Transverse colon (tissue), 4 donors: ENCODE data around the gene ZNF106. TPM values are rescaled to one million over a fixed set of nuclear protein-coding genes. Genes with fewer than 3 reads are reported as not detected.

Source experiments
- DNase-seq: peaks from one replicate; pipeline ENCODE4 v3.0.0-alpha.2; 2019
- H3K27ac ChIP-seq, 4 donors: fragments of 200-600 bp; sonication (generic); 2 replicates each; pipeline ENCODE4 v1.5.1; 2016 to 2018; ENCODE audit warnings: inconsistent platforms in 4 of 4
- H3K27me3 ChIP-seq: fragments of 200-600 bp; sonication (generic); 2 replicates; pipeline ENCODE4 v1.5.1; 2017; ENCODE audit warnings: inconsistent platforms
- H3K36me3 ChIP-seq, 4 donors: fragments of 200-600 bp; sonication (generic); 2 replicates each; pipeline ENCODE4 v1.5.1; 2017 to 2019; ENCODE audit warnings: inconsistent platforms in 4 of 4
- H3K4me1 ChIP-seq, 4 donors: fragments of 200-600 bp; sonication (generic); 2 replicates each; pipeline ENCODE4 v1.5.1; 2017 to 2020; ENCODE audit warnings: inconsistent platforms in 4 of 4
- H3K4me3 ChIP-seq, 4 donors: fragments of 200-600 bp; sonication (generic); 1 replicate in 1 of 4; 2 replicates in 3 of 4; pipeline versions ENCODE4 v1.5.1 to v1.6.1; 2017 to 2019; ENCODE audit warnings: inconsistent platforms in 4 of 4
- H3K9me3 ChIP-seq, 2 donors: fragments of 200-600 bp; sonication (generic); 2 replicates each; pipeline ENCODE4 v1.5.1; 2017 to 2019; ENCODE audit warnings: inconsistent platforms in 2 of 2
- EP300 ChIP-seq: sonication (generic); formaldehyde crosslinking; IDR thresholded peaks from one replicate; pipeline ENCODE4 v1.6.1; 2017; ENCODE audit warnings: antibody characterized with exemption, low read depth
- POLR2A ChIP-seq: fragments of 450-650 bp; IDR thresholded peaks from one replicate; pipeline ENCODE4 v1.6.1; 2016; ENCODE audit warnings: antibody characterized with exemption, mild to moderate bottlenecking, moderate library complexity
- POLR2AphosphoS5 ChIP-seq, 3 donors: sonication (generic); formaldehyde crosslinking; IDR thresholded peaks; one replicate each; pipeline ENCODE4 v1.6.1; 2016; ENCODE audit warnings: antibody characterized with exemption in 3 of 3
- WGBS, 2 donors: methylation state at CpG; one replicate each; pipeline ENCODE4 v1.1.5; 2018; ENCODE audit warnings: low coverage in 1 of 2; 5-methylcytosine and 5-hydroxymethylcytosine counted together
- in situ Hi-C, 4 donors: fragments of 200-750 bp; cut with MboI; loops; one replicate each; pipeline versions ENCODE4 v1.15.0 to v1.15.1; 2017; ENCODE audit warnings: low sequenced_read_pairs in 3 of 4, low pct_ligation_motif_present in 1 of 4, low pct_unique_long_range_greater_than_20kb in 1 of 4
- intact Hi-C: fragments of 100-400 bp; cut with DNase I; formaldehyde crosslinking; loops from one replicate; pipeline ENCODE4 v1.15.1; 2023; ENCODE audit warnings: low total_unique reads
- total RNA-seq, 4 donors: library from RNA; depleted of rRNA; stranded (reverse); fragments of >200 nt; gene quantifications; one replicate each; pipeline ENCODE4 v1.1.0, GENCODE V29; 2016
- TF ChIP-seq, protein P1 (sequence below), 5 experiments: fragments of 200-600 bp in 3 of 5; fragments of 450-650 bp in 2 of 5; sonication (generic) in 3 of 5; IDR thresholded peaks; 1 replicate in 2 of 5; 2 replicates in 3 of 5; pipeline ENCODE4 v1.5.1; 2016 to 2017; ENCODE audit warnings: antibody characterized with exemption in 5 of 5, inconsistent platforms in 3 of 5, mild to moderate bottlenecking in 2 of 5, moderate library complexity in 1 of 5

Gene ZNF106
- total RNA-seq, 4 donors from 2014 or later: 44.2 to 60.6 (median 50.0) TPM

DNA sequence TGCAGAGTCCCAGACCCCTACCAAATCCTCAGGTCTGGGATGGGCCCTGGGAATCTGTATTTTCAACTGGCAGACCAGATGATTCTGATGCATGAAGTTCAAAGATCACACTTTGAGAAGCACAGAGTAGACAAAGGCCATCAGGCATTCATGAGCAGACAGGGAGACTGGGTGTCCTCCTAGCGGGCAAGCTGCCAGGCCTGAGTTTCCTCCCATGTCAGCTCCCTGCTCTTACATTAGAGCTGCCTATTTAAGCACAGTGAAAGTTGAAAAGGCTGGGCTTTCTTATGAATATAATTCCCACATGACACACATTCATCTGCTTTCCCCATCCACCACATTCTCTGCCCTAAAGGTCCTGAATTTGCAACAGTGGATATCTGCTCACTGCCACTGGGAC, 117.7 kb downstream of the ZNF106 start:
- 88% methylated on average over 1 of the region's 1 CpG; no CpG with 5 or more reads in 1 of the 2 donors for WGBS, 2 donors
- Histone ChIP-seq H3K36me3 (no peaks in the 10 kb centered on the region), H3K4me3 (no peak overlapping the region), H3K27me3 (no peaks in the 10 kb centered on the region), H3K27ac (no peak overlapping the region), H3K9me3 (peaks cover 0 to 3% of the 10 kb centered on the region in 2 donors), H3K4me1 (no peaks in the 10 kb centered on the region)
- intact Hi-C loops (no loop called here), in situ Hi-C loops (no loop called here)
- no peak for DNase-seq
- no peak for TF ChIP-seq EP300
- TF ChIP-seq POLR2AphosphoS5 (IDR thresholded peaks at IDR 0.05): no peak
- TF ChIP-seq POLR2A: no peak
- TF ChIP-seq, protein P1, sequence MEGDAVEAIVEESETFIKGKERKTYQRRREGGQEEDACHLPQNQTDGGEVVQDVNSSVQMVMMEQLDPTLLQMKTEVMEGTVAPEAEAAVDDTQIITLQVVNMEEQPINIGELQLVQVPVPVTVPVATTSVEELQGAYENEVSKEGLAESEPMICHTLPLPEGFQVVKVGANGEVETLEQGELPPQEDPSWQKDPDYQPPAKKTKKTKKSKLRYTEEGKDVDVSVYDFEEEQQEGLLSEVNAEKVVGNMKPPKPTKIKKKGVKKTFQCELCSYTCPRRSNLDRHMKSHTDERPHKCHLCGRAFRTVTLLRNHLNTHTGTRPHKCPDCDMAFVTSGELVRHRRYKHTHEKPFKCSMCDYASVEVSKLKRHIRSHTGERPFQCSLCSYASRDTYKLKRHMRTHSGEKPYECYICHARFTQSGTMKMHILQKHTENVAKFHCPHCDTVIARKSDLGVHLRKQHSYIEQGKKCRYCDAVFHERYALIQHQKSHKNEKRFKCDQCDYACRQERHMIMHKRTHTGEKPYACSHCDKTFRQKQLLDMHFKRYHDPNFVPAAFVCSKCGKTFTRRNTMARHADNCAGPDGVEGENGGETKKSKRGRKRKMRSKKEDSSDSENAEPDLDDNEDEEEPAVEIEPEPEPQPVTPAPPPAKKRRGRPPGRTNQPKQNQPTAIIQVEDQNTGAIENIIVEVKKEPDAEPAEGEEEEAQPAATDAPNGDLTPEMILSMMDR (IDR thresholded peaks at IDR 0.05): no peak

DNA sequence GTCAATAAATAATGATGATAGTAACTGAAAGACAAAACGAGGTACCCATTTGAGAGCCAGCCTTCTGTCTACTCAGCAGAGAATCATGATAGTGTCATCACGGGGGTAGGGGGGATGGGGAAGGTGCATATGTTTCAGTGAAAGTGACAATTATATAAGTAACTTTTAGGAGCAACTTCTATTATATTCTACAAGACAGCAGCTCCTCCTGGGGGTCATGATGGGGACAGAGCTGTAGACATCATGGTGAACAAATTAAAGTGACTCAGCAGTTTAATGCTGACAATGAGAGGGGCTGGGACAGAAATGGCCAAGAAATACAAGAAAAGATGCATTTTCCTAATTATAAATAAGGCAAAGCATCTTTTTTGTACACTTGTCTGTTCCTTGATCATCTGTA, 119.8 kb downstream of the ZNF106 start:
- H3K4me3 ChIP-seq: no peak overlapping the region
- no peaks in the 10 kb centered on the region for H3K4me1 ChIP-seq
- intact Hi-C loops: no loop called here
- no peak overlapping the region for H3K27ac ChIP-seq
- in situ Hi-C loops: no loop called here
- no peaks in the 10 kb centered on the region for H3K9me3 ChIP-seq
- WGBS, 2 donors: 66 to 77% methylated on average over 2 of the region's 2 CpGs
- DNase-seq: no peak
- H3K36me3 ChIP-seq: no peaks in the 10 kb centered on the region
- H3K27me3 ChIP-seq: no peaks in the 10 kb centered on the region
- TF ChIP-seq, protein P1 (IDR thresholded peaks at IDR 0.05): no peak
- no peak for TF ChIP-seq EP300
- no peak for TF ChIP-seq POLR2A
- TF ChIP-seq POLR2AphosphoS5 (IDR thresholded peaks at IDR 0.05): no peak

DNA sequence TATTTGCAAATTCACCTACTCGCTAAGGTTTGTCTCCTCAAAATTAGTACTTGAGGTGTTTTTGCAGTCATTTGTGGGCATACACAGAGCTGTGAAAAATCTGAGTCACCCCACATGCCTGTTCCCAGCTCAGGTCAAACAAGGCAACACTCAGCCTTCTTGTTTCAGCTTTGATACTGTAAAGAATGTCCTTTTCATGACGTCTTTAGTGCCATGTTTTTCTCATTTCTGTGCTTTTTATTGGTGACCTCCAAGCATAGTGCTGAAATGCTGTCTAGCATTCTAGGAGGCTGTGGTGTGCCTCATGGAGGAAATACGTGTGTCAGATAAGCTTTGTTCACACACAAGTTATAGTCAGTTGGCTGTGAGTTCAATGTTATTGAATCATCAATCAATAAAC, 122.8 kb downstream of the ZNF106 start:
- Histone ChIP-seq H3K4me1 (no peaks in the 10 kb centered on the region), H3K27ac (no peak overlapping the region), H3K9me3 (no peaks in the 10 kb centered on the region), H3K27me3 (no peaks in the 10 kb centered on the region), H3K4me3 (no peak overlapping the region), H3K36me3 (no peaks in the 10 kb centered on the region)
- TF ChIP-seq, protein P1 (IDR thresholded peaks at IDR 0.05): no peak
- TF ChIP-seq POLR2A (no peak), POLR2AphosphoS5 (IDR thresholded peaks at IDR 0.05) (no peak), EP300 (no peak)
- DNase-seq: no peak
- intact Hi-C loops: no loop called here
- in situ Hi-C loops: no loop called here
- 82 to 85% methylated on average over 3 of the region's 3 CpGs for WGBS, 2 donors

DNA sequence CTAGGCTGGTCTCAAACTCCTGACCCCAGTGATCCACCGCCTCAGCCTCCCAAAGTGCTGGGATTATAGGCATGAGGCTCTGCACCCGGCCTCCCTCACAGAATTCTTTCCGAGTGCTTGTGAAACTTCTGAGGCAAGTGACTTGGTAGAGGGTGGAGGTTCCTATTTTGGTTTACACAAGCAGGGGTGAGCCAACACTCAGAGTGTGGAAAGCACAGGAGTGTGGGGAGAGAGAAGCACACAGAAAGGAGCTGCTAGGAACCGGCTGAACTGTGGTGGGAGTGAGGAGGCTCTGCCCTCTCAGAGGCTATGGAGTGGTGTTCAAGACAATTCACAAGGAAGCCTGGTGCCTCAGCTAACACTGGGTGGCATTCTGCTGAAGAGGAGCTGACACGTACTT, 123.9 kb downstream of the ZNF106 start:
- Histone ChIP-seq H3K27me3 (no peaks in the 10 kb centered on the region), H3K27ac (no peak overlapping the region), H3K9me3 (no peaks in the 10 kb centered on the region), H3K4me1 (no peaks in the 10 kb centered on the region), H3K4me3 (no peak overlapping the region), H3K36me3 (no peaks in the 10 kb centered on the region)
- in situ Hi-C loops: no loop called here
- 64 to 85% methylated on average over 2 to 5 of the region's 5 CpGs for WGBS, 2 donors
- TF ChIP-seq, protein P1 (IDR thresholded peaks at IDR 0.05): no peak
- no peak for TF ChIP-seq POLR2A
- no peak for TF ChIP-seq EP300
- no peak for TF ChIP-seq POLR2AphosphoS5 (IDR thresholded peaks at IDR 0.05)
- no peak for DNase-seq
- intact Hi-C loops: no loop called here
